HCT116 (cell line): ENCODE measurements around the gene SPTBN1. TPM values are rescaled to one million over a fixed set of nuclear protein-coding genes. Genes with fewer than 3 reads are reported as not detected.

Experiments used
- ATAC-seq: fragments of 200-7000 bp; cut with Tn5 transposase; 2 replicates; pipeline ENCODE4 v1.9.1; 2020; ENCODE audit warnings: mild to moderate bottlenecking, moderate library complexity
- BruUV-seq: library from RNA; stranded (reverse); fragments of 400-500 nt; replicated peaks from 2 replicates; lab custom pipeline; 2021; lab: Mats Ljungman, UMichigan
- CTCF ChIA-PET: fragments of 300-600 bp; sonication (Branson Sonifier 250); formaldehyde crosslinking; loops from one replicate; lab custom pipeline; 2021; ENCODE audit warnings: antibody characterized with exemption; lab: Charles Lee
- POLR2A ChIA-PET: fragments of 300-600, 350-600 bp; sonication (Branson Sonifier 250); formaldehyde crosslinking; loops from one replicate; lab custom pipeline; 2021; ENCODE audit warnings: antibody characterized with exemption; lab: Charles Lee
- RAD21 ChIA-PET, 2 experiments: fragments of 300-600 bp; sonication (Branson Sonifier 250); formaldehyde crosslinking; loops; one replicate each; lab custom pipeline; 2023; ENCODE audit warnings: low total read pairs in 2 of 2; ENCODE audit not compliant: uncharacterized antibody in 2 of 2, unreplicated experiment in 2 of 2, low non-redundant PET in 1 of 2; lab: Charles Lee
- DNase-seq: peaks from one replicate; pipeline ENCODE4 v3.0.0-alpha.2; 2010; ENCODE audit warnings: low read depth, low spot score
- H2AFZ ChIP-seq: fragments of 200-600 bp; shearing (Covaris generic), sonication (generic); 2 replicates; pipeline ENCODE4 v1.6.1; 2017; ENCODE audit warnings: low read depth, mixed run types, mixed read lengths, antibody characterized with exemption, low read length; ENCODE audit not compliant: poor library complexity, severe bottlenecking
- H3K27ac ChIP-seq: 2 replicates; pipeline ENCODE4 v1.5.1; 2012; ENCODE audit warnings: low read depth, low read length
- H3K27me3 ChIP-seq: fragments of 200-600 bp; sonication (generic); 2 replicates; pipeline ENCODE4 v1.6.1; 2016; ENCODE audit warnings: mixed run types, low read length, mixed read lengths; ENCODE audit not compliant: insufficient read depth
- H3K36me3 ChIP-seq, 2 experiments: fragments of 200-500 bp in 1 of 2; fragments of 200-600 bp in 1 of 2; sonication (Bioruptor generic) in 1 of 2; sonication (generic) in 1 of 2; 2 replicates each; pipeline versions ENCODE4 v1.5.1 to v1.6.1; 2014 to 2016; ENCODE audit warnings: low read length in 2 of 2, inconsistent platforms in 1 of 2, mixed read lengths in 1 of 2, mixed run types in 1 of 2; ENCODE audit not compliant: insufficient read depth in 2 of 2, control insufficient read depth in 1 of 2
- H3K4me1 ChIP-seq, 2 experiments: fragments of 200-600 bp in 1 of 2; sonication (generic) in 1 of 2; 2 replicates each; pipeline versions ENCODE4 v1.5.1 to v1.6.1; 2012 to 2017; ENCODE audit warnings: low read length in 2 of 2, inconsistent platforms in 1 of 2, mild to moderate bottlenecking in 1 of 2, mixed read lengths in 1 of 2, mixed run types in 1 of 2, moderate library complexity in 1 of 2; ENCODE audit not compliant: insufficient read depth in 2 of 2, control insufficient read depth in 1 of 2
- H3K4me2 ChIP-seq: fragments of 200-600 bp; sonication (generic); 2 replicates; pipeline ENCODE4 v1.6.1; 2017; ENCODE audit warnings: mixed run types, low read length, mixed read lengths
- H3K4me3 ChIP-seq, 2 experiments: fragments of 200-600 bp in 1 of 2; sonication (generic) in 1 of 2; replicated peaks in 1 of 2; 2 replicates each; pipeline ENCODE4 v1.5.1; 2011 to 2016; ENCODE audit warnings: low read length in 2 of 2, control low read depth in 1 of 2, low read depth in 1 of 2, mild to moderate bottlenecking in 1 of 2, mixed read lengths in 1 of 2, mixed run types in 1 of 2
- H3K79me2 ChIP-seq: fragments of 200-600 bp; sonication (generic); 2 replicates; pipeline ENCODE4 v1.6.1; 2017; ENCODE audit warnings: mild to moderate bottlenecking, mixed run types, low read length, moderate library complexity, mixed read lengths; ENCODE audit not compliant: insufficient read depth
- H3K9ac ChIP-seq: fragments of 200-600 bp; sonication (generic); 2 replicates; pipeline ENCODE4 v1.6.1; 2016; ENCODE audit warnings: low read length, mixed read lengths
- H3K9me2 ChIP-seq: fragments of 200-600 bp; sonication (generic), shearing (Covaris generic); 2 replicates; pipeline ENCODE4 v1.6.1; 2017; ENCODE audit warnings: mixed run types, mild to moderate bottlenecking, moderate library complexity; ENCODE audit not compliant: insufficient read depth
- H3K9me3 ChIP-seq, 2 experiments: fragments of 200-500 bp in 1 of 2; fragments of 200-600 bp in 1 of 2; sonication (Bioruptor generic) in 1 of 2; sonication (generic) in 1 of 2; 2 replicates each; pipeline ENCODE4 v1.6.1; 2014 to 2017; ENCODE audit warnings: low read length in 2 of 2, mixed read lengths in 2 of 2, inconsistent platforms in 1 of 2, low read depth in 1 of 2, mild to moderate bottlenecking in 1 of 2, mixed run types in 1 of 2, moderate library complexity in 1 of 2; ENCODE audit not compliant: control insufficient read depth in 1 of 2, insufficient read depth in 1 of 2
- H4K20me1 ChIP-seq: fragments of 200-600 bp; sonication (generic), shearing (Covaris generic); 2 replicates; pipeline ENCODE4 v1.6.1; 2017; ENCODE audit warnings: mixed run types, mild to moderate bottlenecking, moderate library complexity; ENCODE audit not compliant: insufficient read depth
- CBX3 ChIP-seq: IDR thresholded peaks from 2 replicates; pipeline ENCODE4 v1.6.1; 2012; ENCODE audit warnings: low read depth
- CTCF ChIP-seq, 3 experiments: fragments of 200-600 bp in 1 of 3; sonication (generic) in 1 of 3; IDR thresholded peaks in 2 of 3; conservative IDR thresholded peaks in 1 of 3; 2 replicates each; pipeline ENCODE4 v1.5.1; 2012 to 2017; ENCODE audit warnings: low read depth in 2 of 3, low read length in 2 of 3, antibody characterized with exemption in 1 of 3, borderline replicate concordance in 1 of 3, control low read depth in 1 of 3, mild to moderate bottlenecking in 1 of 3, mixed read lengths in 1 of 3, mixed run types in 1 of 3, moderate library complexity in 1 of 3; ENCODE audit not compliant: insufficient read depth in 1 of 3
- ELF1 ChIP-seq: IDR thresholded peaks from 2 replicates; pipeline ENCODE4 v1.6.1; 2012; ENCODE audit warnings: low read depth, borderline replicate concordance
- EZH2 ChIP-seq: fragments of 200-600 bp; sonication (generic); IDR thresholded peaks from 2 replicates; pipeline ENCODE4 v1.6.1; 2017; ENCODE audit warnings: antibody characterized with exemption, mixed run types
- EZH2phosphoT487 ChIP-seq: fragments of 200-600 bp; IDR thresholded peaks from 2 replicates; pipeline ENCODE4 v1.6.1; 2018; ENCODE audit warnings: antibody characterized with exemption, borderline replicate concordance
- JUND ChIP-seq: IDR thresholded peaks from 2 replicates; pipeline ENCODE4 v1.6.1; 2012
- POLR2A ChIP-seq: IDR thresholded peaks from 2 replicates; pipeline ENCODE4 v1.7.0; 2011; ENCODE audit warnings: borderline replicate concordance; ENCODE audit not compliant: insufficient read depth, insufficient read length; ENCODE audit errors: extremely low read depth
- POLR2AphosphoS5 ChIP-seq: IDR thresholded peaks from 2 replicates; pipeline ENCODE4 v1.6.1; 2011; ENCODE audit warnings: mild to moderate bottlenecking, low read depth, low read length, moderate library complexity
- SIN3A ChIP-seq: IDR thresholded peaks from 2 replicates; pipeline ENCODE4 v1.6.1; 2012; ENCODE audit warnings: low read depth
- SRF ChIP-seq: IDR thresholded peaks from 2 replicates; pipeline ENCODE4 v1.6.1; 2012; ENCODE audit warnings: low read depth
- TCF7L2 ChIP-seq: IDR thresholded peaks from 2 replicates; pipeline ENCODE4 v1.7.0; 2011; ENCODE audit warnings: borderline replicate concordance, inconsistent platforms; ENCODE audit not compliant: insufficient read depth, insufficient read length; ENCODE audit errors: extremely low read depth
- ZFX ChIP-seq: fragments of 450-650 bp; IDR thresholded peaks from 2 replicates; pipeline ENCODE4 v1.6.1; 2017
- intact Hi-C: fragments of 100-400 bp; cut with micrococcal nuclease; formaldehyde crosslinking; loops from 2 replicates; pipeline ENCODE4 v1.10.0; 2022
- total RNA-seq: library from RNA; stranded (reverse); gene quantifications from one replicate; pipeline ENCODE4 v1.2.1, GENCODE V29; 2021; ENCODE audit not compliant: unreplicated experiment

SPTBN1 gene
- total RNA-seq, 1 experiment from 2014 or later, result 84.4 TPM

- Histone ChIP-seq H3K9me3 (no peaks in the 10 kb centered on the region), H3K4me3 (no peak overlapping the region), H3K79me2 (peaks cover 96% of the 10 kb centered on the region), H3K27ac (no peak overlapping the region), H3K4me2 (no peak overlapping the region), H3K9ac (no peak overlapping the region), H3K9me2 (no peaks in the 10 kb centered on the region), H3K27me3 (no peaks in the 10 kb centered on the region), H3K36me3 (no peaks in the 10 kb centered on the region), H2AFZ (no peak overlapping the region), H4K20me1 (no peaks in the 10 kb centered on the region), H3K4me1 (peaks cover 18 to 22% of the 10 kb centered on the region in 2 experiments)
- ChIA-PET POLR2A (no interaction called here), RAD21 (no interaction called here), CTCF (no interaction called here)
- no TSS peak for BruUV-seq
- no peak for DNase-seq
- intact Hi-C loops, result no loop called here
- no peak for ATAC-seq
- TF ChIP-seq ELF1 (no peak), ZFX (no peak), POLR2A (no peak), CTCF (IDR thresholded peaks at IDR 0.05 in 2 of 3, conservative IDR thresholded peaks at IDR 0.05 in 1 of 3; ENCODE audit: borderline replicate concordance in 1 of 3, insufficient read depth in 1 of 3, low read depth in 2 of 3, low read length in 2 of 3) (no peak), EZH2 (no peak), CBX3 (no peak), EZH2phosphoT487 (no peak), TCF7L2 (no peak), SRF (no peak), JUND (no peak), POLR2AphosphoS5 (no peak), SIN3A (no peak)
Measured at GRCh38 chr2:54565551-54565950, 109.4 kb downstream of the SPTBN1 start.
